ENCODE measurements around the gene ARL8A. TPM values are rescaled to one million over a fixed set of nuclear protein-coding genes. Genes with fewer than 3 reads are reported as not detected.
"Not testable (repeated sequence)": the region's sequence is repeated elsewhere in the genome, so short reads cannot be mapped to it uniquely, and the experiment has no call there.

The ARL8A gene
- total and polyA plus RNA-seq, 2 donors (not counting 1 experiment from before 2014, with no cell fraction given), result 18.7 to 35.8 TPM

DNA sequence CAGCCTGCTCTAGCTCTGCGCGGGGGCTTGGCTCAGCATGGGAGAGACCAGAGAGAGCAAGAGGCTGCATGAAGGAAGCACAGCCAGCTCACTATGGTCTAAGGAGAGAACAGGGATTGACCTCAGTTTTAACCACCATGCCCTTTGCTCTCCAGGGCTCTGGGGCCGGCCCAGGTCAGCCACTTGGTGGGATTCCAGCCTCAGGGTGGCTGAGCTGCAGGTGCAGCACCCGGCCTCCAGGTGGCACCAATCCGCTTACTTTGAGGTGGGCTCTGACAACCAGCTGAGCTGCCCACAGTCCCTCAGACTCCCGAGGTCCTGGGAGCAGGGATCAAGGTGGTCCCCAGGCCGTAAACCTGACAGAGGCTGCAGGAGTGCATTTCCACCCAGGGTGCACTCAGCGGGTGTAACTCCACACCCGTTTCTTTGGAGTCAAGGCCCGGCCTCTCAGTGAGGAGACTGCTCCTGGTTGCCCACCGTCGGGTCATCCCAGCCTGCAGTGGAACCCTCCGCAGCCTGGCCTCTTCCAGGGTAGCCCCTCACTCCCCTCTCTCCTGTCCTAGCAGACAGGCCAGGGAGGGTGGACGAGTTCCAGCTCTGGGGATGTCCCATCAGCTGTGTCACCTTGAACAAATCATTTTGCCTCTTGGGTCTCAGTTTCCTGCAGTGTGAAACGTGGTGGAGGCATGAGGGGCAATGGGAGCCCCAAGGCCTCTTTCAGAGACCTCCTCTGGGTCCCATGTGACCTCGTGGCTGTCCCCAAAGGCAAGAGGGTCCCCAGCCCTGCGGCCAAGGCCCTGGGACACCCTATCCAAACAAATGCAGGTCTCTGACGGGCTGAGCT lies 48.5 kb upstream of the ARL8A start:
- peak; percentile 85 for TF ChIP-seq EZH2 (IDR thresholded peaks at IDR 0.05; ENCODE audit: low read length, missing control alignments)
- TF ChIP-seq, protein P1, sequence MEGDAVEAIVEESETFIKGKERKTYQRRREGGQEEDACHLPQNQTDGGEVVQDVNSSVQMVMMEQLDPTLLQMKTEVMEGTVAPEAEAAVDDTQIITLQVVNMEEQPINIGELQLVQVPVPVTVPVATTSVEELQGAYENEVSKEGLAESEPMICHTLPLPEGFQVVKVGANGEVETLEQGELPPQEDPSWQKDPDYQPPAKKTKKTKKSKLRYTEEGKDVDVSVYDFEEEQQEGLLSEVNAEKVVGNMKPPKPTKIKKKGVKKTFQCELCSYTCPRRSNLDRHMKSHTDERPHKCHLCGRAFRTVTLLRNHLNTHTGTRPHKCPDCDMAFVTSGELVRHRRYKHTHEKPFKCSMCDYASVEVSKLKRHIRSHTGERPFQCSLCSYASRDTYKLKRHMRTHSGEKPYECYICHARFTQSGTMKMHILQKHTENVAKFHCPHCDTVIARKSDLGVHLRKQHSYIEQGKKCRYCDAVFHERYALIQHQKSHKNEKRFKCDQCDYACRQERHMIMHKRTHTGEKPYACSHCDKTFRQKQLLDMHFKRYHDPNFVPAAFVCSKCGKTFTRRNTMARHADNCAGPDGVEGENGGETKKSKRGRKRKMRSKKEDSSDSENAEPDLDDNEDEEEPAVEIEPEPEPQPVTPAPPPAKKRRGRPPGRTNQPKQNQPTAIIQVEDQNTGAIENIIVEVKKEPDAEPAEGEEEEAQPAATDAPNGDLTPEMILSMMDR (conservative IDR thresholded peaks at IDR 0.05 in 1 of 2, IDR thresholded peaks at IDR 0.05 in 1 of 2; ENCODE audit: low read depth in 1 of 2, low read length in 2 of 2), result peak; percentile 69 to 92
- peak; percentile 31 to 43 for DNase-seq (ENCODE audit: low read depth in 2 of 2)
- H3K4me1 ChIP-seq (ENCODE audit: control insufficient read depth, extremely low read depth, insufficient read depth, low read length), result no peaks in the 10 kb centered on the region
- H3K27me3 ChIP-seq (ENCODE audit: control insufficient read depth, insufficient read depth, low read length), result peaks cover 37% of the 10 kb centered on the region
- no peak overlapping the region for H3K9ac ChIP-seq (ENCODE audit: insufficient read depth, low read length)
- H4K20me1 ChIP-seq (ENCODE audit: control insufficient read depth, extremely low read depth, insufficient read depth, low read length), result no peaks in the 10 kb centered on the region
- H3K9me3 ChIP-seq (ENCODE audit: control insufficient read depth, insufficient read depth, low read depth, low read length), result no peaks in the 10 kb centered on the region
- no peak overlapping the region for H3K4me3 ChIP-seq (replicated peaks in 1 of 4; ENCODE audit: control extremely low read depth in 1 of 4, insufficient read depth in 1 of 4, low read depth in 3 of 4, low read length in 4 of 4)
- H3K36me3 ChIP-seq (ENCODE audit: control insufficient read depth, insufficient read depth, low read length), result no peaks in the 10 kb centered on the region
- H3K4me2 ChIP-seq (ENCODE audit: extremely low read depth, insufficient read depth, low read length), result no peak overlapping the region
- no peak overlapping the region for H3K27ac ChIP-seq (ENCODE audit: insufficient read depth, low read length)
- H2AFZ ChIP-seq (ENCODE audit: low read length), result no peak overlapping the region
- H3K79me2 ChIP-seq (ENCODE audit: control insufficient read depth, insufficient read depth, low read length), result no peaks in the 10 kb centered on the region

DNA sequence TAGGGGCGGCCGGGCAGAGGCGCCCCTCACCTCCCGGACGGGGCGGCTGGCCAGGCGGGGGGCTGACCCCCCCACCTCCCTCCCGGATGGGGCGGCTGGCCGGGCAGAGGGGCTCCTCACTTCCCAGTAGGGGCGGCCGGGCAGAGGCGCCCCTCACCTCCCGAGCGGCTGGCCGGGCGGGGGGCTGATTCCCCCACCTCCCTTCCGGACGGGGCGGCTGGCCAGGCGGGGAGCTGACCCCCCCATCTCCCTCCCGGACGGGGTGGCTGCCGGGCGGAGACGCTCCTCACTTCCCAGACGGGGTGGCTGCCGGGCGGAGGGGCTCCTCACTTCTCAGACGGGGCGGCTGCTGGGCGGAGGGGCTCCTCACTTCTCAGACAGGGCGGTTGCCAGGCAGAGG lies 46.9 kb upstream of the ARL8A start:
- not testable (repeated sequence) for H2AFZ ChIP-seq (ENCODE audit: low read length); DNase-seq (ENCODE audit: low read depth in 2 of 2); H3K36me3 ChIP-seq (ENCODE audit: control insufficient read depth, insufficient read depth, low read length); H3K27ac ChIP-seq (ENCODE audit: insufficient read depth, low read length); H3K9me3 ChIP-seq (ENCODE audit: control insufficient read depth, insufficient read depth, low read depth, low read length); H3K4me3 ChIP-seq (replicated peaks in 1 of 4; ENCODE audit: control extremely low read depth in 1 of 4, insufficient read depth in 1 of 4, low read depth in 3 of 4, low read length in 4 of 4); H3K79me2 ChIP-seq (ENCODE audit: control insufficient read depth, insufficient read depth, low read length); H3K9ac ChIP-seq (ENCODE audit: insufficient read depth, low read length); H3K4me1 ChIP-seq (ENCODE audit: control insufficient read depth, extremely low read depth, insufficient read depth, low read length); H3K4me2 ChIP-seq (ENCODE audit: extremely low read depth, insufficient read depth, low read length); H4K20me1 ChIP-seq (ENCODE audit: control insufficient read depth, extremely low read depth, insufficient read depth, low read length)
- peaks cover 29% of the 10 kb centered on the region for H3K27me3 ChIP-seq (ENCODE audit: control insufficient read depth, insufficient read depth, low read length)

DNA sequence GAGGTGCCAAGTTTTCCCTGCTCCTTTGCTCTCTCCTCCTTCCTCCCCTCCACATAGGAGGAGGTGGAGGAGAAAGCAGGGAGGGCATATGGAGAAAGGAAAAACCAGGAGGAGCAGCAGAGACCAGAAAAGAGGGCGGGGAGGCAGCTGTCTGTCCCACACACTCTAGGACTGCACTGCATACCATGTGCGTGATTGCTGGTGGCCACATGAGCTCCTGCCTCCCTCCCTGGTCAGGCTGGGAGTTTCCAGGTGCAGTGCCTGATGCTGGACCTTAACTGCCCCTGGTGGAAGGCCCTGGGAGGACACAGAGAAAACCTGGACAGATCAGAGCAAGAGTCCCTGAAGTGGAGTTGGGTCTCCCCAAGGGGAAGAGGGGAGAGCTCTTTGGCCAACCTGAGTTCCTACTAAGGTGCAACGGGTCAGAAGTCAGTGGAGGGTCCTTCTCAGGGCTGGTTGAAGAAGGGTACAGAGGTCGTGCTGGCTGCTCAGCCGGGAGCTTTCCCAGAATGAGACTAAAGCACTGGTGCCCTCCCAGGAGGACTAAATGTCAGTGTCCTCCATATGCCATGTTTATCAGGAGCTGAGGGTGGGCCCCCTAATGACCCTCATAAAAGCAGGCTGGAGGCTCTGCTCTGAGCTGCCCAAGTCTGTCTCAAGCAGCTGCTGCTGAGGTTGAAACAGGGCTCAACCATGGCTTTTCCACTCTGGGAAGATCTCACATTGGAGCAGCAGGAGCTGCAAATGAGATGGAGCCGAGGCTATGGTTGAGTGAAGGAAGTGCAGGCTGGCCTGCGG lies 45.6 kb upstream of the ARL8A start:
- no peak for DNase-seq (ENCODE audit: low read depth in 2 of 2)
- H2AFZ ChIP-seq (ENCODE audit: low read length), result no peak overlapping the region
- no peak overlapping the region for H3K4me3 ChIP-seq (replicated peaks in 1 of 4; ENCODE audit: control extremely low read depth in 1 of 4, insufficient read depth in 1 of 4, low read depth in 3 of 4, low read length in 4 of 4)
- no peak overlapping the region for H3K27ac ChIP-seq (ENCODE audit: insufficient read depth, low read length)
- H3K4me2 ChIP-seq (ENCODE audit: extremely low read depth, insufficient read depth, low read length), result no peak overlapping the region
- no peaks in the 10 kb centered on the region for H3K79me2 ChIP-seq (ENCODE audit: control insufficient read depth, insufficient read depth, low read length)
- H4K20me1 ChIP-seq (ENCODE audit: control insufficient read depth, extremely low read depth, insufficient read depth, low read length), result no peaks in the 10 kb centered on the region
- no peaks in the 10 kb centered on the region for H3K9me3 ChIP-seq (ENCODE audit: control insufficient read depth, insufficient read depth, low read depth, low read length)
- TF ChIP-seq EZH2 (IDR thresholded peaks at IDR 0.05; ENCODE audit: low read length, missing control alignments), result no peak
- TF ChIP-seq, protein P1 (conservative IDR thresholded peaks at IDR 0.05 in 1 of 2, IDR thresholded peaks at IDR 0.05 in 1 of 2; ENCODE audit: low read depth in 1 of 2, low read length in 2 of 2), result no peak
- H3K4me1 ChIP-seq (ENCODE audit: control insufficient read depth, extremely low read depth, insufficient read depth, low read length), result no peaks in the 10 kb centered on the region
- peaks cover 23% of the 10 kb centered on the region for H3K27me3 ChIP-seq (ENCODE audit: control insufficient read depth, insufficient read depth, low read length)
- no peak overlapping the region for H3K9ac ChIP-seq (ENCODE audit: insufficient read depth, low read length)
- H3K36me3 ChIP-seq (ENCODE audit: control insufficient read depth, insufficient read depth, low read length), result no peaks in the 10 kb centered on the region

Measured in fibroblast of lung (primary cell).